ENCODE measurements around the gene PACRGL.

DNA sequence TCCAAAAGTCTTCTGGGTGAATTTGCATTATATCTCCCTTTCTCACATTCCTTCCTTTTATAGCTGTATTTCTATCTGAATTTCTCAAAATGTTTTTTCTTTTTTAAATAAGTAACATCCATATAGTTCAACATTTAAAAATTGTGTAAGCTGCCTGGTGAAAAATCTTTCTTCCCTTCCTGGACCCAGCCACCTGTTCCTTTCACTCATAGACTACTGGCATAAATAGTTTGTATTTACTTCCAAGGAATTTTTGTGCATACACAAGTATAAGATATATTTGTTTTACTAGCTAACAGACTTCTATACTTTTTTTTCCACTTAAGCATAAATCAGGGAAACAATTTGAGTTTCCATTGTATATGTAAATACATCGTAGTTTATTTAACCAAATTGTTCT, 35.7 kb downstream of the PACRGL start:
- TF ChIP-seq, protein P1, sequence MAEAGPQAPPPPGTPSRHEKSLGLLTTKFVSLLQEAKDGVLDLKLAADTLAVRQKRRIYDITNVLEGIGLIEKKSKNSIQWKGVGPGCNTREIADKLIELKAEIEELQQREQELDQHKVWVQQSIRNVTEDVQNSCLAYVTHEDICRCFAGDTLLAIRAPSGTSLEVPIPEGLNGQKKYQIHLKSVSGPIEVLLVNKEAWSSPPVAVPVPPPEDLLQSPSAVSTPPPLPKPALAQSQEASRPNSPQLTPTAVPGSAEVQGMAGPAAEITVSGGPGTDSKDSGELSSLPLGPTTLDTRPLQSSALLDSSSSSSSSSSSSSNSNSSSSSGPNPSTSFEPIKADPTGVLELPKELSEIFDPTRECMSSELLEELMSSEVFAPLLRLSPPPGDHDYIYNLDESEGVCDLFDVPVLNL (IDR thresholded peaks at IDR 0.05; ENCODE audit: low read depth, low read length) = no peak
- TF ChIP-seq ESRRA (IDR thresholded peaks at IDR 0.05; ENCODE audit: low read length) (no peak), RB1 (IDR thresholded peaks at IDR 0.05; ENCODE audit: borderline replicate concordance) (no peak), SMC3 (IDR thresholded peaks at IDR 0.05; ENCODE audit: borderline replicate concordance, low read length) (no peak), ZSCAN29 (IDR thresholded peaks at IDR 0.05) (no peak), MXI1 (IDR thresholded peaks at IDR 0.05; ENCODE audit: low read depth, low read length) (no peak), EZH2 (IDR thresholded peaks at IDR 0.05; ENCODE audit: borderline replicate concordance, control insufficient read depth, low read depth, low read length) (no peak), POLR2A (IDR thresholded peaks at IDR 0.05; ENCODE audit: low read depth, low read length) (no peak), EP300 (IDR thresholded peaks at IDR 0.05; ENCODE audit: borderline replicate concordance in 1 of 2, control insufficient read depth in 1 of 2, low read depth in 2 of 2, low read length in 2 of 2) (no peak), ZNF24 (IDR thresholded peaks at IDR 0.05) (no peak)
- TF ChIP-seq, protein P2, sequence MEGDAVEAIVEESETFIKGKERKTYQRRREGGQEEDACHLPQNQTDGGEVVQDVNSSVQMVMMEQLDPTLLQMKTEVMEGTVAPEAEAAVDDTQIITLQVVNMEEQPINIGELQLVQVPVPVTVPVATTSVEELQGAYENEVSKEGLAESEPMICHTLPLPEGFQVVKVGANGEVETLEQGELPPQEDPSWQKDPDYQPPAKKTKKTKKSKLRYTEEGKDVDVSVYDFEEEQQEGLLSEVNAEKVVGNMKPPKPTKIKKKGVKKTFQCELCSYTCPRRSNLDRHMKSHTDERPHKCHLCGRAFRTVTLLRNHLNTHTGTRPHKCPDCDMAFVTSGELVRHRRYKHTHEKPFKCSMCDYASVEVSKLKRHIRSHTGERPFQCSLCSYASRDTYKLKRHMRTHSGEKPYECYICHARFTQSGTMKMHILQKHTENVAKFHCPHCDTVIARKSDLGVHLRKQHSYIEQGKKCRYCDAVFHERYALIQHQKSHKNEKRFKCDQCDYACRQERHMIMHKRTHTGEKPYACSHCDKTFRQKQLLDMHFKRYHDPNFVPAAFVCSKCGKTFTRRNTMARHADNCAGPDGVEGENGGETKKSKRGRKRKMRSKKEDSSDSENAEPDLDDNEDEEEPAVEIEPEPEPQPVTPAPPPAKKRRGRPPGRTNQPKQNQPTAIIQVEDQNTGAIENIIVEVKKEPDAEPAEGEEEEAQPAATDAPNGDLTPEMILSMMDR (IDR thresholded peaks at IDR 0.05 in 2 of 3, conservative IDR thresholded peaks at IDR 0.05 in 1 of 3; ENCODE audit: control insufficient read depth in 2 of 3, extremely low read depth in 1 of 3, insufficient read depth in 1 of 3, low read depth in 3 of 3, low read length in 3 of 3) = no peak
- TF ChIP-seq, protein P3, sequence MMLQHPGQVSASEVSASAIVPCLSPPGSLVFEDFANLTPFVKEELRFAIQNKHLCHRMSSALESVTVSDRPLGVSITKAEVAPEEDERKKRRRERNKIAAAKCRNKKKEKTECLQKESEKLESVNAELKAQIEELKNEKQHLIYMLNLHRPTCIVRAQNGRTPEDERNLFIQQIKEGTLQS (IDR thresholded peaks at IDR 0.05; ENCODE audit: borderline replicate concordance, extremely low read depth, low read depth, low read length) = no peak
